Adipose tissue (tissue), 3 donors: ENCODE data around the gene GVQW3. TPM values are rescaled to one million over a fixed set of nuclear protein-coding genes. Genes with fewer than 3 reads are reported as not detected.

Source experiments
- H3K27ac ChIP-seq: one replicate; pipeline ENCODE4 v1.5.1; 2013; ENCODE audit warnings: low read depth, low read length
- WGBS, 3 donors: extraction: QIAGEN DNeasy Blood & Tissue Kit; methylation state at CpG; one replicate each; pipeline ENCODE4 v1.1.7; 2013; 5-methylcytosine and 5-hydroxymethylcytosine counted together
- polyA plus RNA-seq, 3 donors: library from polyadenylated mRNA; stranded (reverse); fragments of 200-250 nt; gene quantifications; one replicate each; pipeline ENCODE4 v1.2.3, GENCODE V29; 2013
- donor health status: healthy with polysubstance abuse.
- donor health status: Bipolar disorder and iron deficiency.
- donor health status: healthy.

GVQW3 gene
- 1 to 10 TPM in 1 of 3 donors, under 1 TPM in 2; 0.34 to 2.4 (median 0.37) TPM for polyA plus RNA-seq

DNA sequence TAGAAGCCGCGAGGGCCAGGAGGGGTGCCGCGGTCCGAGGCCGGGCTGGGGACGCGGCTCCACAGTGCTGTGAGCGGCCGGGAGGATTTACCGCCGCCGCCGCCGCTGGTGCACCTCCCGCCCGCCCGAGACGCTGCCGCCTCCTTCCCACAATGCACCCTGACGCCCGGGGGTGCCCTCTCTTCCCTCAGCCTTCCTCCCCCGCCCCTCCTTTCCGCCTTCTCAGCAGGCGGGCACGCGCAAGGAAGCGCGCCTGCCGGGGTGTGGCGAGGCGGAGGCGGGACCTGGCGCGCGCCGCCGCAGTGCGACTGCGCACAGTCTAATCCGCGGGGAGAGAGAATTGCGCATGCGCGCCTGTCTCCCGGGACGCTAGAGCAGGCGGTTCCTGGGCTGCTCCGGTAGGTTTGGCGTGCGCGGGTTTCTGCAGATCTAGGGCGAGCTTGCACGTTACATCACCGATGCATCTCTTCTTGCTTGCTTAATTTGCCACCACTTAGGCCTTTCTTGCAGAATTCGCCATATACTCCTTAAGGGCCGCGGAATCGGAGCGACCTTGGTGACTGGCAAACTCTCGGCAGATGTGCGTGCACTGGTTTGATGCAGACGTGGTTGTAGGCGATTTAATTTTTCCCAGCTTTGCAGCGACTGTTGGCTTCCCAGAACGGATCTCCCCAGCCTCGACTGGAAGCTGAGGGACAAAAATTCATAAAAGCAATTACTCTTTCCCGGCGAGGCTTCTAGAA lies at the start of gene GVQW3, which contains the start of gene THAP12:
Gene GVQW3 (plus strand): TSS at position 347 of the 743 bp plus-strand sequence. CDS start 506 bp downstream, outside the sequence.
Gene THAP12 (minus strand): TSS at position 156 of the 743 bp plus-strand sequence. CDS start 296 bp downstream, outside the sequence.
- WGBS, 3 donors: 0% methylated on average over 51 to 69 of the region's 69 CpGs
- peak within 1 kb of the TSS; percentile 69 for H3K27ac ChIP-seq

DNA sequence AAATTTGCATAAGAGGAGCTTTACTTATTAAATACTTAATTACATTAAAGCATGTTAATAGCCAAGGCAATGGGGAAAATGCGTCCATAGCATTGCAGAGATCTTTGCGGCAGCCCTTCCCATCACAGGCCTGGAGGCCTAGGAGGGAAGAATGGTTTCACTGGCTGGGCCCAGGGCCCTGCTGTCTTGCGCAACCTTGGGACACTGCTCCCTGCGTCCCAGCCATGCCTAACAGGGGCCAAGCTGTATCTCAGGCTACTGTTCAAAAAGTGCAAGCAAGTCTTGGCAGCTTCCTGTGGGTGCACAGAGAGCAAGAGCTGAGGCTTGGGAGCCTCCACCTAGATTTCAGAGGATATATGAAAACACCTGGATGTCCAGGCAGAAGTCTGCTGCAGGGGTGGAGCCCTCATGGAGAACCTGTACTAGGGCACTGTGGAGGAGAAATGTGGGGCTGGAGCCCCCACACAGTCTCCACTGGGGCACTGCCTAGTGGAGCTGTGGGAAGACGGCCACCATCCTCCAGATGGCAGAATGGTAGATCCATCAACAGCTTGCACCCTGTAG lies 46.2 kb upstream of the GVQW3 start:
- WGBS, 3 donors: 85 to 97% (median 95%) methylated on average over 5 of the region's 5 CpGs
- H3K27ac ChIP-seq: no peak overlapping the region

DNA sequence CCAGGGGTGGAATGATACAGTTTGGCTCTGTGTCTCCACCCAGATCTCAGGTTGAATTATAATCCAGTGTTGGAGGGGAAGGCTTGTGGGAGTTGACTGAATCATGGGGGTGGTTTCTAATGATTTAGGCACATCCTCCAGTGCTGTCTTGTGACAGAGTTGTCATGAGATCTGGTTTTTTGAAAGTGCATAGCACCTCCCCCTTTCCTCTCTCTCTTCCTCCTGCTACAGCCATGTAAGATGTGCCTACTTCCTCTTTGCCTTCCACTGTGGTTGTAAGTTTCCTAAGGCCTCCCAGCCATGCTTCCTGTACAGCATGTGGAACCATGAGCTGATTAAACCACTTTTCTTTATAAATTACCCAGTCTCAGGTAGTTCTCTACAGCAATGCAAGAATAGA lies 45.3 kb upstream of the GVQW3 start:
- H3K27ac ChIP-seq: no peak overlapping the region

DNA sequence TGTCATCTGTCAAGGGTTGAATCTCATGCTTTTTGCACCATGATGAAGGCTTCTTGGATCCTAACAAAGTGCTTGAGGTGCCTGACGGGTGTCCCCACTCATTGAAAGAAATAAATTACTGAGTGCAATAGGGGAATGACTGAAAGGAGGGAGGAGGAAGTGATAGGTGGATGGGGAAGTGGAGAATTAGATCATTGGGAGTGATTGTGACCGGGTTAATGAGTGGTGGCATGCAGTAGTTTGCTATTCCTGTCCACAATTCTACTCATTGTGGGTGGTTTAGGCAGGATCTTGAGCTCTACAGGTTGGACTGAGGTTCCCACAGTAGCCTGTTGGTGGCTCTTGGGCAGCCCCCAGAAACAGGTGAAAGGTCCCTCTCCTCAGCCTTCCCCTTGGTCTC lies 44.5 kb upstream of the GVQW3 start:
- no peak overlapping the region for H3K27ac ChIP-seq
- 69 to 77% (median 71%) methylated on average over 2 of the region's 2 CpGs for WGBS, 3 donors

DNA sequence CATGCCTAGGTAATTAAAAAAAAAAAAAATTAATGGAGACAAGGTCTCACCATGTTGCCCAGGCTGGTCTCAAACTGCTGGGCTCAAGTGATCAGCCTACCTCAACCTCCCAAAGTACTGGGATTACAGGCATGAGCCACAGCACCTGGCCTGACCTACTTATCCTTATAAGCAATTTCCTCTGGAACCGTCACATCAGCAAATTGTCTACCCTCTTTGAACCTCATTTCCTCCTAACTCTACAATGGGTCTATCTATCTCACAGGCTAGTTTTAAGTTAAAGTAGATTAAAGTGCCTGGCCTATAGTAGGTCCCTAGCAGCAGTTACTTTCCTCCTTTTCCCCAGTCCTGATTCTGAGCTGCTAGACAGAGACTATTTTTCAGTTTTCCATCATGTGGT lies 43.7 kb upstream of the GVQW3 start:
- 65 to 97% (median 69%) methylated on average over 1 of the region's 1 CpG for WGBS, 3 donors
- no peak overlapping the region for H3K27ac ChIP-seq

DNA sequence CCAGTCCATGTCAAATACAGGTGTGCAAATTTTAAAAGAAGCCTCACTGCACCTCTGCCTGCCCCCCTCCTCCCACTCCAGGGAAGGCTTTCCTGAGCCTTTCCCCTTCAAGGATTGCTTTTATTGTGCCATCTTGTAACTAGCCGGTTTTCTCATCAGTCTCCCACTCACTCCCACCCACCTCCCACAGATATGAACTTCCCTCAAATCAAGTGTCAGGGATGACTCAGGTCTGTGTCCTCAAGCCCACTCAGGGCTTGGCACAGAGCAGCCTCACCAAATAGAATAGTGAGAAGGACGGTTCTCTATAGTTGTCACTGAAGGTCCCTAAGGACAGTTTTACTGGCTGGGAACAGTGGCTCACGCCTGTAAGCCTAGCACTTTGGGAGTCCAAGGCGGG lies 43.2 kb upstream of the GVQW3 start:
- 73 to 90% (median 84%) methylated on average over 4 of the region's 4 CpGs for WGBS, 3 donors
- no peak overlapping the region for H3K27ac ChIP-seq

DNA sequence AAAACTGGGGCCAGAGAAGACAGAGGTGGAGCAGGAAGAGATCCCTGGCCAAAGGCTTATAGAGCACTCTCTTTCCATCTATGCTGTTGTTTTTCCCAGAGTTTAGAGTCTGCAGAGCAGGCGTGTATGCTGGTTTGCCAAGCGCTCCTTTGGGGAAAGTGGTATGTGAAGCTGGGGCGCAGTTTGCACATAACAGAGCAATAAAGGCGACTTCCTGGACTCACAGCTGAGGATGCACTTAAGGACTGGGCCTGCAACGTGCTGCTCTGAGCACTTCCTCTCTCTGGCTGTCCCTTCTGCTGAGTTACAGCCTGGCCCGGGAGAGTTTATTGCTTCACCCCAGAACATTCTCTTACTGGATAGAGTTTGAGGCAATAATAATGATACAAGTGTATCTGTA lies 41.9 kb upstream of the GVQW3 start:
- no peak overlapping the region for H3K27ac ChIP-seq
- WGBS, 3 donors: 8 to 77% (median 15%) methylated on average over 6 of the region's 6 CpGs

DNA sequence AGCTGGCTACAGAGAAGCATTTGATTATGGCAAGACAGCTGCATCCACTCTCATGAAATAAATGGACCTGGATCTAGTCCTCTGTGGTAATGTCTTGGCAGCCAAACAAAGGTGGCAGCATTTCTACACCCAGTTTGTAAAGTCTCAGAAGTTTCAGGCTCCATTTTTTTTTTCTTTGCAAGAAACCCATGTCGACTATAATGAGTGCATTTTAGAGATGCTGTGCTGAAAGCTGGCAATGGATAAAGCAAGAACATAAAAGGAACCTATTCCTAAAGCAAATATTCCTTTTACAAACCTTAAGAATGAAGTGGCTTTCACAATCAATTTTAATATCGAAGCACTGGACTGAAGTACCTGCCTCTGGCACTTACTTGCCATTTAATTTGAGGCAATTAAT lies 33.7 kb upstream of the GVQW3 start:
- no peak overlapping the region for H3K27ac ChIP-seq
- 24 to 54% (median 48%) methylated on average over 2 of the region's 2 CpGs for WGBS, 3 donors

DNA sequence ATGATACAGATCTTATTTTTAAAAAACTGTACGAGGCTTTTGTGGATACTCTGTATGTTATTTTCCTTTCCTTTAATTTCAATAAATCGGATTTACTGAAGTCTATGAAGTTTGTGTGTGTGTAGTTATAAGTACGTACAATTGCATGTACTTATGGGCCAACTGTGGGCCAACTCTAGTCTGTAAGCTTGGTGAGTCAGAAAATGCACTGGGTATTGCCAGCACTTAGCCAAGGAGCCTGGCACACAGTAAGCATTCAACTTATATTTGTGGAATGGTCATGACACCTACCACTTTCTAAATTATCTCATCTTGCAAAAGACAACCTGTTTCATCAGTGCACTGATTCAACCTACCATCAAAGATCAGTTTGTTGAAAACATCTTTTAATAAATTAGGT lies 32.8 kb upstream of the GVQW3 start:
- 79 to 95% (median 92%) methylated on average over 3 of the region's 3 CpGs for WGBS, 3 donors
- no peak overlapping the region for H3K27ac ChIP-seq

DNA sequence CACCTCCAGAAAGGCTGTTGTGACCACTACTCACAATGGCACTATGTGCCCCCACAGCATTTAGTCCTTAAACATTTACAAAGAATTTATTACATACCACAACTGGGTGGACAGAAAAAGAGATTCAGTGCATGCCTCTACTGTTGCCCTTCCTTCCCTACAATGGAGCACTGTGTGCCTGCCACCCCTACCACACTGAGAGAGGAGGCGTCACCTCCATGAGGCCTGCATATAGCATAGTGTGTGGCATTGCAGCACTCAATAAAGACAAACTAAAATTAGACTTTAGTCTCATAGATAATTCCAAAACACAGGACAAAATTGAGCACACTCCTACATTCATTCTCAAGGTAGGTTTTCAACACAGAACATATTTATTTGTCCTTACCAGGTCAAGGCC lies 26.0 kb upstream of the GVQW3 start:
- 96 to 100% (median 100%) methylated on average over 1 of the region's 1 CpG for WGBS, 3 donors
- no peak overlapping the region for H3K27ac ChIP-seq

DNA sequence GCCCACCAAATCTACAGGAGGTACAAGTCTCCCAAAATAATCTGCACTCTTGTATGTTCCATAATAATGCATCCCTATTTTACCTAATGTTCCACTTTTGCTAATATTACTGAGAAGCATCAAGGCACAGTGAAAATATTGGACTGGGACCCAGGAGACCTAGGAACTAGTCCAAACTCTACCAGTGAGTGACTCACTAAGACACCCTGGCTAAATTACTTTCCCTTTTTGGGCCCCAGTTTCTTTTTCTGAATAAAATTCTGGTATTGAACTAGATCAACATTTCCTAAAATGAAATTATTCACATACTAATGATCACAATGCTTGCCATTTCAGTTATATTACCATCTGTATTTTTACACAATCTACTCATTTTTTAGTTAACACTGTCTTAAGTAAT lies 19.7 kb upstream of the GVQW3 start:
- no peak overlapping the region for H3K27ac ChIP-seq

DNA sequence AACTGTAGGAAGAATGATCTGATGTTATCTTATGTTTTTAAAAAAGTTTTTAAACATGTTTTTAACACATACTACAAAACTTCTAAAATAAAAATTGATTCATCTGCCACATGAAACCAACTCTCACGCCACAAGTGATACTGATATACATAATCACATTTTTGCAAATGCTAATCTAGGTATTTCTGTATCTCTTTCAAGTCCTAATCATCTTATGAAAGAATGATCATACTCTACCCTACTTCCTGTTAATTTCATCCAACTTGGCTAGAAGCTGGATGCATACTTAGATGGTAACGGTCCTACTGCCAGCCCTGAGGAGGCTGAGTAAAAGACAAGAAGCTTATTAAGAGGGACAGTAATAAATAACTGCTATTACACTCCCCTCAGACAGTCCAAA lies 19.3 kb upstream of the GVQW3 start:
- H3K27ac ChIP-seq: no peak overlapping the region
- 47 to 77% (median 76%) methylated on average over 2 of the region's 2 CpGs for WGBS, 3 donors

DNA sequence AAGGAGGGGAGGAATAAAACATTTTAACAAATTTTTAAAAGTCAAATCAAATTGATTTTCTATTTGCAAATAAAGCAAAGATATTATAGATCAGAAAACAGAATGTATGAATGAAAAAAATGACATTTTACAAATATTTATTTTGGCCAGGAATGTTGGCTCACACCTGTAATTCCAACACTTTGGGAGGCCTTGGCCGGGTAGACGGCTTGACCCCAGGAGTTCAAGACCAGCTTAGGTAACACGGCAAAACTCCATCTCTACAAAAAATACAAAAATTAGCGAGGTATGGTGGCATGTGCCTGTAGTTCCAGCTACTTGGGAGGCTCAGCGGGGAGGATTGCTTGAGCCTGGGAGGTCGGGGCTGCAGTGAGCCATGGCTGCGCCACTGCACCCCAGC lies 18.4 kb upstream of the GVQW3 start:
- H3K27ac ChIP-seq: no peak overlapping the region
- WGBS, 3 donors: 63 to 98% (median 91%) methylated on average over 7 of the region's 7 CpGs

DNA sequence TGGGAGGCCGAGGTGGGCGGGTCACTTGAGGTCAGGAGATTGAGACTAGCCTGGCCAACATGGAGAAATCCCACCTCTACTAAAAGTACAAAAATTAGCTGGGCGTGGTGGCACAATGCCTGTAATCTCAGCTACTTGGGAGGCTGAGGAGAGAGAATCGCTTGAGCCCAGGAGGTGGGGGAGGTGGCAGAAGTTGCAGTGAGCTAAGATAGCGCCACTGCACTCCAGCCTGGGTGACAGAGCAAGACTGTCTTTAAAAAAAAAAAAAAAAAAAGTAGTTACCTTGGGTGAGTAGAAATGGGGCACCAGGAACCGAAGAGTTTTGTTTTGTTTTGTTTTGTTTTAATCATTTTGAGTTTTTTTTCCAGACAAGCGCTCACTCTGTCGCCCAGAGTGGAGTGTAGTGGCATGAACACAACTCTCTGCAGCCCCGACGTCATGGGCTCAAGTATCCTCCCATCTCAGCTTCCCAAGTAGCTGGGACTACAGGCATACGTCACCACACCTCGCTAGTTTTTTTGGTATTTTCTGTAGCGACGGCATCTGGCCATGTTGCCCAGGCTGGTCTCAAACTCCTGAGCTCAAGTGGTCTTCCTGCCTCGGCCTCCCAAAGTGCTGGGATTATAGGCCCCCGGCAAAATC lies 16.0 kb upstream of the GVQW3 start:
- no peak overlapping the region for H3K27ac ChIP-seq
- 56 to 95% (median 93%) methylated on average over 16 of the region's 16 CpGs for WGBS, 3 donors

DNA sequence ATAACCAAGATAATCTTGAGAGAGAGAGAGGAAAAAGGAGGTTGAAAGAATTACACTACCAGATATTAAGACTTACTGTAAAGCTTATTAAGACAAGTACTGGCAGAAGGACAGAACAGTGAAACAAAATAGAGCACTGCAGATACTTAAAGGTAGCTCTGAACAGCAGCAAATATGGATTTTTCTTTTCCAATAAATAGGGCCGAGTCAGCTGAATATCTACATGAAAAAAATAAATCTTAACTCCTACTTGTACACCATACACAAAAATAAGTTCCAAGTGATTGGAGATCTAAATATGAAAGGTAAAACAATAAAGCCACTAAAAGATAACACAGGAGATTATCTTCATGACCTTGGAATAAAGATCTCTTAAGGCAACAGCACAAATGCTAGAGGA lies 12.6 kb upstream of the GVQW3 start:
- 28 to 84% (median 72%) methylated on average over 1 of the region's 1 CpG for WGBS, 3 donors
- no peak overlapping the region for H3K27ac ChIP-seq

DNA sequence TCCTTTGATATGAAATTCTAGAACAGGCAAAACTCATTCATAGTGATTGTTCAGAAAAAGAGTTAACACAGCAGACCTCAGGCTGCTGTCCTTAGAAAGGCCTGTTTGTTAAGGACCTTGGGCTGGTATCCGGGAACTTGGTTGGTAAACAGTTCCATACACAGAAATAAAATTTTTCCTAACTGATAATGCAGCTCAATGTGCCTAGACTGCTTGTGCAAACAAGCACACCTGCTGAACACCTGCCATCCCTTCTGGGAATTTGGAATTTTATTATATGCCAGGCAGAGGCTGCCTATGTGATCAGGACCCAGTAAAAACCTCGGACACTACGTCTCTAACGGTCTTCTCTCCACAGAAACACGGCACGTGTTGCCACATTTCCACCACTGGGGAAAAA lies 11.7 kb upstream of the GVQW3 start:
- 36 to 89% (median 83%) methylated on average over 6 of the region's 6 CpGs for WGBS, 3 donors
- no peak overlapping the region for H3K27ac ChIP-seq

DNA sequence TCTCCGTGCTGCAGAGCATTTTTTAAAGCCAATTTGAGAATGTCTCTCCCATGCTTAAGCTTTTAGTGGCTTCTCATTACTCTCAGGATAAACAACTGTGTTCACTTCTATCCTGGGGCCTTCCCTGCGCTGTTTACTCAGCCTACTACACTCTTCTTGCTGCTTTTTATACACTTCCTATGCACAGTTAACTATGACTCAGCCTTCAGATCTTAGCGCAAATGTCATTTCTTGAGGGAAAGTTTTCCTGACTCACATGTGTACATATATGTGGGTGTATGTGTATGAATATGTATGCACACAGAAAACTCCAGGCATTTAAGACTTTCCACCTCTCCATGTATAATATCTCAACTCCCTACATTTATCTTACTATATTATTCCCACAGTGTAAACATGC lies 10.0 kb upstream of the GVQW3 start:
- H3K27ac ChIP-seq: no peak overlapping the region
- 35 to 36% (median 36%) methylated on average over 3 of the region's 3 CpGs for WGBS, 3 donors

DNA sequence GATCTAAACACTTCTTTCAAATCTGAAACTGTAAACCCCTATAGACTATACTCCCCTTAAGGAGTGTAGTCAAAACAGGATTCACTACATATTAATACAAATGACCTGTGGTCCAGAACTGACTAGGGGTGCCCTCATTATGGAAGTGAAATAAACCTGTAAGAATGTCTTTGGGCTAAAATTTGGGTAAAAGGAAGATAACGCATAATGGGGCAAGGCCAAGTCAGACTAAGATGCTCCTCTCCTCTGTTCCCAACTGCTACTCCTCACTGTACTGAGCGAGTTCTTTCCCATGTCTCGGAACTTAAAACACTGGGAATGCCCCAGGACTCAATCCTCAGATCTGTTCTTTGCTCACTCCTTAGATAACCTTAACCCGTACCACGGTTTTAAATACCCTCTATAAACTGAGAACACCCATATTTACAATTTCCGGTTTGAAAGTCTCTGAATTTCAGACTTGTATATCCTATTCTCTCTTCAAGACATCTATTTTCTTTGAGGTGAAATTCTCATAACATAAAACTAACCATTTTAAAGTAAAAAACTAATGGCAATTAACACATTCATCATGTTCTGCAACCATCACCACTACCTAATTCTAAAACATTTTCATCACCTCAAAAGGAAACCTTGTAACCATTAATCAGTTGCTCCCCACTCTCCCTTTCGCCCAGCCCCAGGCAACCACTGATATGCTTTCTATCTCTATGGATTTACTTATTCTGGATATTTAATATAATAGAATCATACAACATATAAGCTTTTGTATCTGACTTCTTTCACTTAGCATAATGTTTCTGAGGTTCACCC lies 4.2 kb upstream of the GVQW3 start:
- 58 to 87% (median 84%) methylated on average over 7 of the region's 7 CpGs for WGBS, 3 donors
- no peak overlapping the region for H3K27ac ChIP-seq

DNA sequence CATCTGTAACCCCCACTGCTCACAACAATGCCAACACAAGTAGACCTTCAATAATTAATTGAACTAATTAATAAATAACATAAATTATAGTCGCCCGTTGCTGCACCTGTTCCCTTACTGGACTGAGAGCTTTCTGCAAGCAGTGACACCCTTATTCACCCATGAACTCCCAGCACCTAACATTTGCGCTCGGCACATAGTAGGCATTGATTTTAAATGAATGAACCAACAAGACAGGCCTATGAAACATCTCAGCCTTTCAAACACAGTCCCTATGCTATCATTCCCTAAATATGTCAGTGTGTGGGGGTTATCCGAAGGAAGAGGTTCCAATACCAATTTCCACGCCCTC lies 1.3 kb upstream of the GVQW3 start:
- H3K27ac ChIP-seq: no peak overlapping the region
- WGBS, 3 donors: 17 to 39% (median 27%) methylated on average over 6 of the region's 6 CpGs
